Small intestine (tissue), 4 donors: ENCODE data around the gene ZNF534. TPM values are rescaled to one million over a fixed set of nuclear protein-coding genes. Genes with fewer than 3 reads are reported as not detected.

Source experiments
- polyA plus RNA-seq, 4 donors: library from polyadenylated mRNA; stranded (reverse) in 3 of 4; unstranded in 1 of 4; fragments of 200-250 nt in 3 of 4; fragments of 120-200 nt in 1 of 4; gene quantifications; one replicate each; pipeline versions ENCODE4 v1.2.1 to v1.2.3, GENCODE V29; 2013
- donor health status: healthy with polysubstance abuse.
- donor health status: Bipolar disorder and iron deficiency.
- donor health status: healthy.

ZNF534 gene
- polyA plus RNA-seq, 4 donors: 0.09 to 0.41 TPM; not detected in 2

Other genes starting within 250 kb of the ZNF534 start
- gene PPP2R1A, start 239.1 kb upstream of the ZNF534 start, polyA plus RNA-seq: 100 to 1,000 TPM; 131 to 228 (median 145) TPM
- gene ZNF766, start 159.6 kb upstream of the ZNF534 start, polyA plus RNA-seq: 10 to 100 TPM in 1 of 4 donors, 1 to 10 TPM in 3; 1.8 to 13.3 (median 3.1) TPM
- 10 to 100 TPM in 1 of 4 donors, 1 to 10 TPM in 3; 4.0 to 13.1 (median 6.0) TPM for gene ZNF480, start 132.0 kb upstream of the ZNF534 start, polyA plus RNA-seq
- gene ZNF610, start 92.9 kb upstream of the ZNF534 start, polyA plus RNA-seq: 1 to 10 TPM in 2 of 4 donors, under 1 TPM in 1, not detected in 1; 0.22 to 8.4 (median 1.1) TPM
- 10 to 100 TPM in 1 of 4 donors, 1 to 10 TPM in 3; 6.7 to 18.8 (median 8.7) TPM for gene ZNF880, start 59.2 kb upstream of the ZNF534 start, polyA plus RNA-seq
- gene ZNF528, start 31.3 kb upstream of the ZNF534 start, polyA plus RNA-seq: 10 to 100 TPM in 1 of 4 donors, 1 to 10 TPM in 3; 4.8 to 35.2 (median 5.9) TPM
- 1 to 10 TPM in 1 of 4 donors, under 1 TPM in 2, not detected in 1; 0.27 to 2.9 (median 0.73) TPM for gene ZNF578, start 24.4 kb downstream of the ZNF534 start, polyA plus RNA-seq
- 10 to 100 TPM in 1 of 4 donors, 1 to 10 TPM in 3; 1.1 to 15.2 (median 4.1) TPM for gene ZNF808, start 98.5 kb downstream of the ZNF534 start, polyA plus RNA-seq
- 10 to 100 TPM in 1 of 4 donors, 1 to 10 TPM in 3; 2.7 to 18.5 (median 5.4) TPM for gene ZNF701, start 141.1 kb downstream of the ZNF534 start, polyA plus RNA-seq
- gene ZNF83, start 209.2 kb downstream of the ZNF534 start, polyA plus RNA-seq: 10 to 100 TPM in 2 of 4 donors, 1 to 10 TPM in 2; 4.3 to 84.6 (median 12.7) TPM